Measurements from ENCODE around the gene TMEM164.

TMEM164 gene

GRCh38 chrX:110139172-110139571 lies 136.3 kb downstream of the TMEM164 start:
- ATAC-seq (ENCODE audit: low read depth) (no peak), DNase-seq (ENCODE audit: low spot score) (no peak)
- H3K27me3 ChIP-seq (ENCODE audit: insufficient read depth, poor library complexity, severe bottlenecking), result no peaks in the 10 kb centered on the region
- no peaks in the 10 kb centered on the region for H3K36me3 ChIP-seq (ENCODE audit: low read depth)
- H3K27ac ChIP-seq (ENCODE audit: poor library complexity, severe bottlenecking), result no peak overlapping the region
- H3K4me3 ChIP-seq (ENCODE audit: severe bottlenecking), result no peak overlapping the region
- TF ChIP-seq, protein P1, sequence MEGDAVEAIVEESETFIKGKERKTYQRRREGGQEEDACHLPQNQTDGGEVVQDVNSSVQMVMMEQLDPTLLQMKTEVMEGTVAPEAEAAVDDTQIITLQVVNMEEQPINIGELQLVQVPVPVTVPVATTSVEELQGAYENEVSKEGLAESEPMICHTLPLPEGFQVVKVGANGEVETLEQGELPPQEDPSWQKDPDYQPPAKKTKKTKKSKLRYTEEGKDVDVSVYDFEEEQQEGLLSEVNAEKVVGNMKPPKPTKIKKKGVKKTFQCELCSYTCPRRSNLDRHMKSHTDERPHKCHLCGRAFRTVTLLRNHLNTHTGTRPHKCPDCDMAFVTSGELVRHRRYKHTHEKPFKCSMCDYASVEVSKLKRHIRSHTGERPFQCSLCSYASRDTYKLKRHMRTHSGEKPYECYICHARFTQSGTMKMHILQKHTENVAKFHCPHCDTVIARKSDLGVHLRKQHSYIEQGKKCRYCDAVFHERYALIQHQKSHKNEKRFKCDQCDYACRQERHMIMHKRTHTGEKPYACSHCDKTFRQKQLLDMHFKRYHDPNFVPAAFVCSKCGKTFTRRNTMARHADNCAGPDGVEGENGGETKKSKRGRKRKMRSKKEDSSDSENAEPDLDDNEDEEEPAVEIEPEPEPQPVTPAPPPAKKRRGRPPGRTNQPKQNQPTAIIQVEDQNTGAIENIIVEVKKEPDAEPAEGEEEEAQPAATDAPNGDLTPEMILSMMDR (IDR thresholded peaks at IDR 0.05; ENCODE audit: poor library complexity, severe bottlenecking), result no peak
- no peaks in the 10 kb centered on the region for H3K9me3 ChIP-seq (ENCODE audit: severe bottlenecking)
- peaks cover 5% of the 10 kb centered on the region for H3K4me1 ChIP-seq (ENCODE audit: insufficient read depth, poor library complexity, severe bottlenecking)

DNA sequence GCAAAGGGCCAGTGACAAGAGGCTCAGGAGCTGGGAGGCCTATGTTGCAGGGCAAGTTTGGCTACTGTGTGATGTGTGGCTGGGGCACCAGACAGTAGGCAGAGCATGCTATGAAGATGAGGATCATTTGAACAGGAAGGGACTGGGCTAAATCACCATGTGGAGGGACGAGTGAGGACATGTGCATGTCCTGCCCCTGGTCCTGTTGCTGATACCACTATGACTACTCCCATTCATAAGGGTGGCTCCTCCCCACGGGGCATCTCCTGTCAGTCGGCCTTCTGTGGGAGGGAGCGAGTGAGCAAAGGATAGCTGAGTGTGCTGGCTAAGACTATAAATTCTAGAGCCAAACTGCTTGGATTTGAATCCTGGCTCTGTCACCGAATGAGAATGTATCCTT lies 139.2 kb downstream of the TMEM164 start:
- H3K27ac ChIP-seq (ENCODE audit: poor library complexity, severe bottlenecking), result peak overlapping the region; percentile 10
- ATAC-seq (ENCODE audit: low read depth), result peak; percentile 91
- no peaks in the 10 kb centered on the region for H3K36me3 ChIP-seq (ENCODE audit: low read depth)
- peaks cover 5% of the 10 kb centered on the region for H3K4me1 ChIP-seq (ENCODE audit: insufficient read depth, poor library complexity, severe bottlenecking)
- H3K27me3 ChIP-seq (ENCODE audit: insufficient read depth, poor library complexity, severe bottlenecking), result no peaks in the 10 kb centered on the region
- no peak overlapping the region for H3K4me3 ChIP-seq (ENCODE audit: severe bottlenecking)
- H3K9me3 ChIP-seq (ENCODE audit: severe bottlenecking), result no peaks in the 10 kb centered on the region
- peak; percentile 66 for DNase-seq (ENCODE audit: low spot score)
- TF ChIP-seq, protein P1 (IDR thresholded peaks at IDR 0.05; ENCODE audit: poor library complexity, severe bottlenecking), result no peak

DNA sequence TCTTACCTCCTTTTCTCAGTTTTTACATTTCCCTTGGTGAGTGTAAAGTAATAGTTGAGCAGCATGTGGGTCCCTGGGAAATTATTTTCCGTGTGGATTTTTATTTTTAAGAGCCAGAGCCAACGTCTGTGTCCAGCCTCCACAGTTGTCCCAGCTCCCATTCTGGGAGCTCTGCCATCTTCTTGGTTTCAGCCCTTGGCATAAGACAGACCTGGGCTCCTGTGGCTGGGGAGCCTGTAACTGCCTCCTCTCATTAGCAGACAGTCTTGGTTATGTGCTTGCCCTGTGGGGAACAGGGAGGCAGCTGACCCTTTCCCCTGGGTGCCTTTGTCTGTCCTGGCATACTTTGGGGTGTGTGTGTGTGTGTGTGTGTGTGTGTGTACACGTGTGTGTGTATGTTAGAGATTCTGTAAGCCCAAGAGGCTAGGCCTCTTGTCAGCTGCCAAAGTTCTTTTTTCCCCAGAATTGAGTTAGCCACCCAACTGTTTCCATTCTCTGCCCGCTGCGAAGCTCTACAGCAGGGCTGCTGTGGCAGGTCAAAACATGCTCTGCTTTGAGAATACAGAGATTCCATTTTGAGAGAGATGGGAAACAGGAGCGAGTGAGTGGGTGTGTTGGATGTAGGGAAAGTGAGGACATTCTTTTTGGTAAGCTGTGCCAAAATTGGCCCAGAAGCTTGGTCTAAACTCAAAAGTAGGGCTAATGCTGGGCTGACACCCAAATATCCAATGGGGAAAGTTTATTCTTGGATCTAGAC lies 140.7 kb downstream of the TMEM164 start:
- Histone ChIP-seq H3K36me3 (ENCODE audit: low read depth) (no peaks in the 10 kb centered on the region), H3K4me1 (ENCODE audit: insufficient read depth, poor library complexity, severe bottlenecking) (peaks cover 5% of the 10 kb centered on the region), H3K9me3 (ENCODE audit: severe bottlenecking) (no peaks in the 10 kb centered on the region), H3K27me3 (ENCODE audit: insufficient read depth, poor library complexity, severe bottlenecking) (no peaks in the 10 kb centered on the region), H3K4me3 (ENCODE audit: severe bottlenecking) (no peak overlapping the region), H3K27ac (ENCODE audit: poor library complexity, severe bottlenecking) (peak overlapping the region; percentile 36)
- TF ChIP-seq, protein P1 (IDR thresholded peaks at IDR 0.05; ENCODE audit: poor library complexity, severe bottlenecking), result no peak
- no peak for DNase-seq (ENCODE audit: low spot score)
- ATAC-seq (ENCODE audit: low read depth), result no peak

DNA sequence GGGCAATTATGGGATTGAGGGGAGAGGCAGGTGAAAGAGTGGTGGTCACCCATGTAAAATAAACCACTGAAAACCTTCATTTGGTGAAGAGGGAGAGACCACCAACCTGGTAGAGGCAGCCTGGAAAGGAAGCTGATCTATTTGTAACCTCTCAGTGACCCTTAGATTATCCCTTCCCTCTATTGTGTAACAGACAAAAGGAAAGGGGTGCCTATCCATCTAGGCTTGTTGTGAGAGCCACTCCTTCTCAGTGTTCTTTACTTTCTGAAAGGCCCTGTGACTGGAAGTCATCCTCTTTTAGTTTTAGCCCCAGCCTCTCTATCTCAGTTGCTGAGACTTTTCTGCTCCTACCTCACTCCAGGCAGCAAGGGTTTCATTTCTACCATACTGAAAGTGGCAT lies 142.4 kb downstream of the TMEM164 start:
- no peak for ATAC-seq (ENCODE audit: low read depth)
- no peaks in the 10 kb centered on the region for H3K9me3 ChIP-seq (ENCODE audit: severe bottlenecking)
- H3K4me3 ChIP-seq (ENCODE audit: severe bottlenecking), result no peak overlapping the region
- H3K27me3 ChIP-seq (ENCODE audit: insufficient read depth, poor library complexity, severe bottlenecking), result no peaks in the 10 kb centered on the region
- H3K36me3 ChIP-seq (ENCODE audit: low read depth), result no peaks in the 10 kb centered on the region
- TF ChIP-seq, protein P1 (IDR thresholded peaks at IDR 0.05; ENCODE audit: poor library complexity, severe bottlenecking), result no peak
- peaks cover 5% of the 10 kb centered on the region for H3K4me1 ChIP-seq (ENCODE audit: insufficient read depth, poor library complexity, severe bottlenecking)
- H3K27ac ChIP-seq (ENCODE audit: poor library complexity, severe bottlenecking), result no peak overlapping the region
- DNase-seq (ENCODE audit: low spot score), result no peak

DNA sequence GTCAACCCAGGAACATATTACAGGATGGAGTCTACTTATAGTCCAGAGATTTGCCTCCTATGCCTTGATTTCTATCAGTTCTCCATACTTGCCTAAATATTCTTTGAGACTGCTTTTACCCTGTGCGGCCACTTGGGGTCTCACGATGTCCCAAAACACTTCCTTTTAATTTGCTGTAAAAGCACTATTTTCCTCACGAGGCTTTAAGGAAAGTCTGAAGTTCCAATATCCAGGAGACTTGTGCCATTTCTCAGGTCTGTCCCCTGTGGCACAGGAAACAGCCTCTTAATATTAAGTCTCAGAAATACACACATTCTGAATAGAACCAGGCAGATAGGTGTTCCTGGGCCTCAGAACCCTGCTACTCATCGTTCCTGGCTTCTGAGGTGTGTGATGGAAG lies 142.9 kb downstream of the TMEM164 start:
- no peaks in the 10 kb centered on the region for H3K9me3 ChIP-seq (ENCODE audit: severe bottlenecking)
- no peaks in the 10 kb centered on the region for H3K36me3 ChIP-seq (ENCODE audit: low read depth)
- no peak overlapping the region for H3K4me3 ChIP-seq (ENCODE audit: severe bottlenecking)
- H3K27ac ChIP-seq (ENCODE audit: poor library complexity, severe bottlenecking), result no peak overlapping the region
- TF ChIP-seq, protein P1 (IDR thresholded peaks at IDR 0.05; ENCODE audit: poor library complexity, severe bottlenecking), result peak; percentile 30
- ATAC-seq (ENCODE audit: low read depth) (no peak), DNase-seq (ENCODE audit: low spot score) (no peak)
- peaks cover 5% of the 10 kb centered on the region for H3K4me1 ChIP-seq (ENCODE audit: insufficient read depth, poor library complexity, severe bottlenecking)
- H3K27me3 ChIP-seq (ENCODE audit: insufficient read depth, poor library complexity, severe bottlenecking), result no peaks in the 10 kb centered on the region

All from RWPE2 (cell line).